Measurements from ENCODE around the gene MYCL.

GRCh38 chr1:39886757-39887231 is 14.9 kb downstream of the MYCL start:
- TF ChIP-seq ATF2 (IDR thresholded peaks at IDR 0.05; ENCODE audit: low read length) (no peak), ELK1 (IDR thresholded peaks at IDR 0.05; ENCODE audit: low read depth, low read length) (no peak), POLR2A (IDR thresholded peaks at IDR 0.05; ENCODE audit: low read depth, low read length) (no peak), SUZ12 (IDR thresholded peaks at IDR 0.05; ENCODE audit: unreplicated experiment) (no peak), YY1 (IDR thresholded peaks at IDR 0.05; ENCODE audit: low read depth, low read length) (no peak), CTCF (IDR thresholded peaks at IDR 0.05 in 2 of 3, conservative IDR thresholded peaks at IDR 0.05 in 1 of 3; ENCODE audit: control insufficient read depth in 2 of 3, extremely low read depth in 1 of 3, insufficient read depth in 1 of 3, low read depth in 3 of 3, low read length in 3 of 3) (no peak)

All from GM12878 (cell line).